ENCODE results near the gene PODN. TPM values are rescaled to one million over a fixed set of nuclear protein-coding genes. Genes with fewer than 3 reads are reported as not detected.

Gene PODN
- total RNA-seq, 5 donors from 2014 or later (not counting 1 experiment from before 2014, with no cell fraction given): 0.22 to 0.68 (median 0.46) TPM; not detected in 1

GRCh38 chr1:53071915-53072314 lies 9.9 kb downstream of the PODN start:
- no peak overlapping the region for H3K4me3 Mint-ChIP-seq
- Histone ChIP-seq H3K4me1 (ENCODE audit: control insufficient read depth in 1 of 2, extremely low read depth in 1 of 2, insufficient read depth in 2 of 2, low read length in 2 of 2) (peaks cover 0 to 6% of the 10 kb centered on the region in 2 experiments), H3K27me3 (replicated peaks in 1 of 2; ENCODE audit: control insufficient read depth in 2 of 2, extremely low read depth in 1 of 2, insufficient read depth in 2 of 2, low read length in 1 of 2) (peaks cover 0 to 10% of the 10 kb centered on the region in 2 experiments), H3K4me3 (ENCODE audit: control insufficient read depth in 1 of 2, extremely low read depth in 1 of 2, low read length in 1 of 2) (no peak overlapping the region), H3K9me3 (no peaks in the 10 kb centered on the region), H3K27ac (ENCODE audit: low read length) (no peak overlapping the region), H3K36me3 (ENCODE audit: control insufficient read depth in 2 of 2, extremely low read depth in 1 of 2, insufficient read depth in 1 of 2, low read length in 1 of 2) (no peaks in the 10 kb centered on the region)
- DNase-seq (no peak), ATAC-seq (replicated peaks in 1 of 4) (no peak)
- H3K9me3 Mint-ChIP-seq: no peaks in the 10 kb centered on the region
- H3K4me1 Mint-ChIP-seq: no peaks in the 10 kb centered on the region
- no peaks in the 10 kb centered on the region for H3K36me3 Mint-ChIP-seq
- no CpG with 5 or more reads among the region's 1 CpG for WGBS (ENCODE audit: insufficient coverage)
- H3K27me3 Mint-ChIP-seq: no peaks in the 10 kb centered on the region
- ChIA-PET CTCF (no interaction called here), POLR2A (interaction anchor here in 1 of 2 donors (0.7 kb wide), 1 partner anchor 18 kb away, joined by 3 read pairs; no protein-coding TSS in a partner anchor)
- H3K27ac Mint-ChIP-seq: no peak overlapping the region

GRCh38 chr1:53073287-53073686 lies 11.3 kb downstream of the PODN start:
- H3K36me3 Mint-ChIP-seq: no peaks in the 10 kb centered on the region
- Histone ChIP-seq H3K9me3 (no peaks in the 10 kb centered on the region), H3K27me3 (replicated peaks in 1 of 2; ENCODE audit: control insufficient read depth in 2 of 2, extremely low read depth in 1 of 2, insufficient read depth in 2 of 2, low read length in 1 of 2) (peaks cover 0 to 10% of the 10 kb centered on the region in 2 experiments), H3K36me3 (ENCODE audit: control insufficient read depth in 2 of 2, extremely low read depth in 1 of 2, insufficient read depth in 1 of 2, low read length in 1 of 2) (no peaks in the 10 kb centered on the region), H3K4me3 (ENCODE audit: control insufficient read depth in 1 of 2, extremely low read depth in 1 of 2, low read length in 1 of 2) (no peak overlapping the region), H3K4me1 (ENCODE audit: control insufficient read depth in 1 of 2, extremely low read depth in 1 of 2, insufficient read depth in 2 of 2, low read length in 2 of 2) (peaks cover 0 to 6% of the 10 kb centered on the region in 2 experiments), H3K27ac (ENCODE audit: low read length) (no peak overlapping the region)
- H3K27me3 Mint-ChIP-seq: no peaks in the 10 kb centered on the region
- no peaks in the 10 kb centered on the region for H3K4me1 Mint-ChIP-seq
- POLR2A ChIA-PET: no interaction called here
- no peaks in the 10 kb centered on the region for H3K9me3 Mint-ChIP-seq
- 100% methylated on average over 1 of the region's 7 CpGs for WGBS (ENCODE audit: insufficient coverage)
- no peak overlapping the region for H3K4me3 Mint-ChIP-seq
- CTCF ChIA-PET: no interaction called here
- ATAC-seq (replicated peaks in 1 of 4) (no peak), DNase-seq (no peak)
- no peak overlapping the region for H3K27ac Mint-ChIP-seq

GRCh38 chr1:53073868-53074311 lies 11.9 kb downstream of the PODN start:
- POLR2A ChIA-PET: no interaction called here
- DNase-seq: peak in 2 of 35 experiments; percentile 0 to 19

GRCh38 chr1:53074313-53075154 lies 12.5 kb downstream of the PODN start:
- no peaks in the 10 kb centered on the region for H3K27me3 Mint-ChIP-seq
- CTCF ChIA-PET: no interaction called here

More at GRCh38 chr1:53073868-53074311, 11.9 kb downstream of the PODN start:
- Mint-ChIP-seq H3K4me1 (no peaks in the 10 kb centered on the region), H3K36me3 (no peaks in the 10 kb centered on the region), H3K4me3 (no peak overlapping the region), H3K9me3 (no peaks in the 10 kb centered on the region), H3K27ac (no peak overlapping the region), H3K27me3 (no peaks in the 10 kb centered on the region)
- H3K36me3 ChIP-seq (ENCODE audit: control insufficient read depth in 2 of 2, extremely low read depth in 1 of 2, insufficient read depth in 1 of 2, low read length in 1 of 2): no peaks in the 10 kb centered on the region
- CTCF ChIA-PET: no interaction called here
- WGBS (ENCODE audit: insufficient coverage): 69% methylated on average over 5 of the region's 10 CpGs
- H3K27me3 ChIP-seq (replicated peaks in 1 of 2; ENCODE audit: control insufficient read depth in 2 of 2, extremely low read depth in 1 of 2, insufficient read depth in 2 of 2, low read length in 1 of 2): peaks cover 0 to 10% of the 10 kb centered on the region in 2 experiments
- H3K4me3 ChIP-seq (ENCODE audit: control insufficient read depth in 1 of 2, extremely low read depth in 1 of 2, low read length in 1 of 2): no peak overlapping the region
- H3K27ac ChIP-seq (ENCODE audit: low read length): no peak overlapping the region
- no peak for ATAC-seq (replicated peaks in 1 of 4)
- peaks cover 0 to 6% of the 10 kb centered on the region in 2 experiments for H3K4me1 ChIP-seq (ENCODE audit: control insufficient read depth in 1 of 2, extremely low read depth in 1 of 2, insufficient read depth in 2 of 2, low read length in 2 of 2)
- no peaks in the 10 kb centered on the region for H3K9me3 ChIP-seq

GRCh38 chr1:53075206-53075605 lies 13.2 kb downstream of the PODN start:
- DNase-seq (peak in 2 of 35 experiments; percentile 1 to 14), ATAC-seq (replicated peaks in 1 of 4) (no peak)
- H3K4me1 Mint-ChIP-seq: no peaks in the 10 kb centered on the region
- H3K9me3 Mint-ChIP-seq: no peaks in the 10 kb centered on the region
- H3K27ac Mint-ChIP-seq: no peak overlapping the region
- Histone ChIP-seq H3K4me1 (ENCODE audit: control insufficient read depth in 1 of 2, extremely low read depth in 1 of 2, insufficient read depth in 2 of 2, low read length in 2 of 2) (peaks cover 0 to 6% of the 10 kb centered on the region in 2 experiments), H3K36me3 (ENCODE audit: control insufficient read depth in 2 of 2, extremely low read depth in 1 of 2, insufficient read depth in 1 of 2, low read length in 1 of 2) (no peaks in the 10 kb centered on the region), H3K27ac (ENCODE audit: low read length) (no peak overlapping the region), H3K27me3 (replicated peaks in 1 of 2; ENCODE audit: control insufficient read depth in 2 of 2, extremely low read depth in 1 of 2, insufficient read depth in 2 of 2, low read length in 1 of 2) (peaks cover 0 to 8% of the 10 kb centered on the region in 2 experiments), H3K9me3 (no peaks in the 10 kb centered on the region), H3K4me3 (ENCODE audit: control insufficient read depth in 1 of 2, extremely low read depth in 1 of 2, low read length in 1 of 2) (no peak overlapping the region)
- no peak overlapping the region for H3K4me3 Mint-ChIP-seq
- H3K36me3 Mint-ChIP-seq: no peaks in the 10 kb centered on the region
- ChIA-PET CTCF (no interaction called here), POLR2A (no interaction called here)
- H3K27me3 Mint-ChIP-seq: no peaks in the 10 kb centered on the region
- WGBS (ENCODE audit: insufficient coverage): 94% methylated on average over 4 of the region's 4 CpGs

More at GRCh38 chr1:53074313-53075154, 12.5 kb downstream of the PODN start:
- Mint-ChIP-seq H3K4me3 (no peak overlapping the region), H3K36me3 (no peaks in the 10 kb centered on the region), H3K27ac (no peak overlapping the region), H3K4me1 (no peaks in the 10 kb centered on the region), H3K9me3 (no peaks in the 10 kb centered on the region)
- no peaks in the 10 kb centered on the region for H3K9me3 ChIP-seq
- H3K4me3 ChIP-seq (ENCODE audit: control insufficient read depth in 1 of 2, extremely low read depth in 1 of 2, low read length in 1 of 2): no peak overlapping the region
- POLR2A ChIA-PET: no interaction called here
- peaks cover 0 to 8% of the 10 kb centered on the region in 2 experiments for H3K27me3 ChIP-seq (replicated peaks in 1 of 2; ENCODE audit: control insufficient read depth in 2 of 2, extremely low read depth in 1 of 2, insufficient read depth in 2 of 2, low read length in 1 of 2)
- no peak overlapping the region for H3K27ac ChIP-seq (ENCODE audit: low read length)
- ATAC-seq (replicated peaks in 1 of 4) (no peak), DNase-seq (peak in 2 of 35 experiments; percentile 0 to 3)
- H3K36me3 ChIP-seq (ENCODE audit: control insufficient read depth in 2 of 2, extremely low read depth in 1 of 2, insufficient read depth in 1 of 2, low read length in 1 of 2): no peaks in the 10 kb centered on the region
- H3K4me1 ChIP-seq (ENCODE audit: control insufficient read depth in 1 of 2, extremely low read depth in 1 of 2, insufficient read depth in 2 of 2, low read length in 2 of 2): peaks cover 0 to 6% of the 10 kb centered on the region in 2 experiments
- 71% methylated on average over 5 of the region's 8 CpGs for WGBS (ENCODE audit: insufficient coverage)

GRCh38 chr1:53075761-53076163 lies 13.7 kb downstream of the PODN start:
- H3K4me3 Mint-ChIP-seq: no peak overlapping the region
- ATAC-seq (replicated peaks in 1 of 4): no peak
- no peaks in the 10 kb centered on the region for H3K27me3 Mint-ChIP-seq
- POLR2A ChIA-PET: no interaction called here
- H3K36me3 Mint-ChIP-seq: no peaks in the 10 kb centered on the region
- no peaks in the 10 kb centered on the region for H3K4me1 Mint-ChIP-seq
- 57% methylated on average over 6 of the region's 8 CpGs for WGBS (ENCODE audit: insufficient coverage)
- Histone ChIP-seq H3K9me3 (no peaks in the 10 kb centered on the region), H3K4me1 (ENCODE audit: control insufficient read depth in 1 of 2, extremely low read depth in 1 of 2, insufficient read depth in 2 of 2, low read length in 2 of 2) (peaks cover 0 to 6% of the 10 kb centered on the region in 2 experiments), H3K36me3 (ENCODE audit: control insufficient read depth in 2 of 2, extremely low read depth in 1 of 2, insufficient read depth in 1 of 2, low read length in 1 of 2) (no peaks in the 10 kb centered on the region), H3K4me3 (ENCODE audit: control insufficient read depth in 1 of 2, extremely low read depth in 1 of 2, low read length in 1 of 2) (no peak overlapping the region), H3K27me3 (replicated peaks in 1 of 2; ENCODE audit: control insufficient read depth in 2 of 2, extremely low read depth in 1 of 2, insufficient read depth in 2 of 2, low read length in 1 of 2) (peaks cover 0 to 8% of the 10 kb centered on the region in 2 experiments), H3K27ac (ENCODE audit: low read length) (no peak overlapping the region)
- DNase-seq: no peak
- CTCF ChIA-PET: no interaction called here
- no peak overlapping the region for H3K27ac Mint-ChIP-seq
- H3K9me3 Mint-ChIP-seq: no peaks in the 10 kb centered on the region

All from T-cell (primary cell).